Activated T-cell treated with anti-CD3 and anti-CD28 coated beads, Interleukin-2, amount 50 U/mL, for 72 hours (primary cell): Measurements from ENCODE around the gene CD320. TPM values are rescaled to one million over a fixed set of nuclear protein-coding genes. Genes with fewer than 3 reads are reported as not detected.
A peak's percentile ranks its signal among the peaks of the same experiment; 100 is the strongest.

Experiments used
- ATAC-seq, 2 donors: fragments of 150-1000 bp; cut with Tn5 transposase; replicated peaks in 1 of 2; 2 replicates each; pipeline ENCODE4 v1.10.0; 2021; ENCODE audit warnings: moderate library complexity in 2 of 2, mild to moderate bottlenecking in 1 of 2
- DNase-seq, 2 donors: peaks; one replicate each; pipeline ENCODE4 v3.0.0; 2021 to 2022; ENCODE audit warnings: mixed read lengths in 1 of 2
- H3K27ac Mint-ChIP-seq: one replicate; pipeline ENCODE4 v1.8.0; 2022; ENCODE audit warnings: mild to moderate bottlenecking, moderate library complexity, mixed read lengths
- H3K27me3 Mint-ChIP-seq: one replicate; pipeline ENCODE4 v1.8.0; 2022; ENCODE audit warnings: low read depth, mixed read lengths
- H3K36me3 Mint-ChIP-seq, 2 donors: one replicate each; pipeline ENCODE4 v1.8.0; 2022; ENCODE audit warnings: mixed read lengths in 2 of 2, mild to moderate bottlenecking in 1 of 2; ENCODE audit not compliant: insufficient read depth in 2 of 2
- H3K4me1 Mint-ChIP-seq: one replicate; pipeline ENCODE4 v1.8.0; 2022; ENCODE audit warnings: low read depth, mixed read lengths
- H3K4me3 Mint-ChIP-seq, 2 donors: one replicate each; pipeline ENCODE4 v1.8.0; 2022; ENCODE audit warnings: mild to moderate bottlenecking in 2 of 2, mixed read lengths in 2 of 2, moderate library complexity in 2 of 2
- H3K9me3 Mint-ChIP-seq, 2 donors: one replicate each; pipeline ENCODE4 v1.8.0; 2022; ENCODE audit warnings: mixed read lengths in 2 of 2
- total RNA-seq, 2 donors: library from RNA; stranded (reverse); gene quantifications; one replicate each; pipeline ENCODE4 v1.2.3, GENCODE V29; 2022

Gene CD320
- total RNA-seq, 2 donors from 2014 or later = 32.0 to 38.9 TPM

DNA sequence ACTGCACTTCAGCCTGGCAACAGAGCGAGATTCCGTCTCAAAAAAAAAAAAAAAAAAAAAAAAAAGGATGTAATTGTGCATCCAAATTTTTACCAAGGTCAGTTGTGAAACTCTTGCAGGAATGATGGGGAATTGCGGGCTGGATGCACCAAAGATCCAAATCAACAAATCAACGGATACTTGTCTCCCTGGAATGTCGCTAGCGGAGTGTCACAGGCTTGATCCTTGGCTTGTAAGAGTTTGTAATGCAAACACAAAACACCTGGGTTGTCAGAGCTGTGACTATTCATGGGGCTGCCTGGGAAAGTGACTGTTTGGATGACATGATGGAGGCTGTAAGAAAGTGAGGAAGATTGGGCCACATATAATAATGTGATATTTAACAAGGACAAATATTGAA is 30.7 kb upstream of the CD320 start:
- Mint-ChIP-seq H3K4me3 (no peak overlapping the region), H3K27ac (no peak overlapping the region), H3K4me1 (peaks cover 11% of the 10 kb centered on the region), H3K36me3 (no peaks in the 10 kb centered on the region), H3K9me3 (no peaks in the 10 kb centered on the region), H3K27me3 (peaks cover 44% of the 10 kb centered on the region)
- DNase-seq (no peak), ATAC-seq (no peak)

DNA sequence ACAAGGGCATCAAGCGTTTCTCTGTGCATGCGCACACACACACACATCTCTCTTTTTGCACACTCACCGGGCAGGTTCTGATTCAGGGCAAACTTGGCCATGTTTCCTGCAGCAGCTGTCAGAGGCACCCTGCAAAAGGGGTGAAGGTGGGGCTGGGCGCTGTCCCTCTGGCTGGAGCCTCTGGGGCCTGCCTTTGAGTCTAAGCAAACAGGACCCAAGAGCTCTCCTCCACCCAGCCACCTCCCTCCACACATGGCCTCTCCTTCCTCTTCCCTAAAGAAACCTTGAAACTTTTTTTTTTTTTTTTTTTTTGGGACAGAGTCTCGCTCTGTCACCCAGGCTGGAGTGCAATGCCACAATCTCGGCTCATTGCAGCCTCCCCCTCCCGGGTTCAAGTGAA is 29.6 kb upstream of the CD320 start:
- Mint-ChIP-seq H3K27me3 (peaks cover 36% of the 10 kb centered on the region), H3K36me3 (no peaks in the 10 kb centered on the region), H3K27ac (no peak overlapping the region), H3K4me1 (peaks cover 6% of the 10 kb centered on the region), H3K4me3 (no peak overlapping the region), H3K9me3 (no peaks in the 10 kb centered on the region)
- ATAC-seq (no peak), DNase-seq (no peak)

DNA sequence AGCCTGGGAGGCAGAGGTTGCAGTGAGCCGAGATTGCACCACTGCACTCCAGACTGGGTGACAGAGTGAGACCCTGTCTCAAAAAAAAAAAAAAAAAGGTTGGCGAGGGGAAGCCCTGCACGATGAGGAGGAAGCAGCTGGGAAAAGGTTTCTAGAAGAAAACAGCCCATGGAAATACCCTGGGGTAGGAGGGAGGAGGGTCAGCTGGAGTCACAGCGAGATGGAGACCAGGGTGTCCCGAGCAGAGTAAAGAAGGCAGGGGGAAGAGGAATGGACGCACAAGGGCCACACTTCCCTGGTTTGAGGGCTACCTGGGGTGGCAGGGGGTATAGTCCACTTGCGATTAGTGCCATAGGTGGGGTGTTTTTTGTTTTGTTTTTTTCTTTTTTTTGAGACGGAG is 28.5 kb upstream of the CD320 start:
- Mint-ChIP-seq H3K9me3 (no peaks in the 10 kb centered on the region), H3K36me3 (no peaks in the 10 kb centered on the region), H3K4me1 (peaks cover 6% of the 10 kb centered on the region)

DNA sequence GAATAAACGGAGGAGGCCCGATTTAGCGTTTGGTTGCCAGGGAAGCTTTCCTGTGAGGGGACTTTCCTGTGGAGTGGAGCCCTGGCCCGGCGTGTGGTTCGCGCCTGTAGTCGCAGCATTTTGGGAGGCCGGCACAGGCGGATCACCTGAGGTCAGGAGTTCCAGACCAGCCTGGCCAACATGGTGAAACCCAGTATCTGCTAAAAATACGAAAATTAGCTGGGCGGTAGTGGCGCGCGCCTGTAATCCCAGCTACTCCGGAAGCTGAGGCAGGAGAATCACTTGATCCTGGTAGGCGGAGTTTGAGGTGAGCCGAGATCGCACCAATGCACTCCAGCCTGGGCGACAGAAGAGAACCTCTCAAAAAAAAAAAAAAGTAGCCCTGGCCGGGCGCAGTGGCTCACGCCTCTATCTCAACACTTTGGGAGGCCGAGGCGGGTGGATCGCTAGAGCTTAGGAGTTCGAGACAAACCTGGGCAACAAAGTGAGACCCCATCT is 28.0 kb upstream of the CD320 start:
- H3K27me3 Mint-ChIP-seq = peaks cover 36% of the 10 kb centered on the region
- no peak for DNase-seq

More for the DNA sequence above, 28.5 kb upstream of the CD320 start:
- DNase-seq = no peak
- H3K27ac Mint-ChIP-seq = no peak overlapping the region
- ATAC-seq = no peak
- H3K27me3 Mint-ChIP-seq = peaks cover 36% of the 10 kb centered on the region
- no peak overlapping the region for H3K4me3 Mint-ChIP-seq

DNA sequence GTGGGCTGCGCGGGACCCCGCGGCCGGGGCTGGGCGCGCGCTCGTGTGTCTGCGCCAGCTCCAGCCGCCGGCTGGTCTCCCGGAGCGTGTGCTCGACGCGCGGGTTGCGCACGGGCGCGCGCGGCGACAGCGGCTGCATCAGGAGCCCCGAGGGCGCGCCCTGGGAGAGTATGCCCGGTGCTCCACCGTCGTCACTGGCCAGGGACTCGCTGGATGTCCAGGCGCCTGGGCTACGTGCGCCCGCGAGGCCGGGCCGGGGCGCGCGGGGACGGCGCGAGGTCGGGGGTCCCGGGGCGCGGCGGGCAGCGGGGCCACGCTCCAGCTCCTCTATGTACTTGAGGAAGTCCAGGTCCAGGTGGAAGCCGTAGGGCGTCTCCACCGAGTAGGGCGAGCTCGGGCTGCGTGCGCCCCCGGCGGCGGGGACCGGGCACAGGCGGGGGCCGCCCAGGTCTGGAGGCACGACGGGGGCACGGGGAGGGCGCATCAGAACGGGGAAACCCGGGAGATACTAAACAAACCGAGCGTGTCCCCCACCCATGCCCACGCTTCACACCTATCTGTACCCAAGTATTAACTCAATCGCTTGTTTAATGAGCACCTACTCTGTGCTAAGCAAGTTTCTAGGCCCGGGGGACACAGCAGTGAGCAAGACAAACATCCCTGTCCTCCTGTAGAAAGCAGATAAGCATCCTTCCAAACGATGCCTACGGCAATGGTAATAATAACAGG is 27.3 kb upstream of the CD320 start:
- ATAC-seq (peak; percentile 76), DNase-seq (peak; percentile 52 to 58)
- Mint-ChIP-seq H3K4me1 (peaks cover 6% of the 10 kb centered on the region), H3K9me3 (no peaks in the 10 kb centered on the region), H3K36me3 (no peaks in the 10 kb centered on the region), H3K27ac (no peak overlapping the region), H3K27me3 (peaks cover 31% of the 10 kb centered on the region), H3K4me3 (peak overlapping the region; percentile 62 to 68)

More for the DNA sequence above, 28.0 kb upstream of the CD320 start:
- Mint-ChIP-seq H3K36me3 (no peaks in the 10 kb centered on the region), H3K4me3 (peak overlapping the region; percentile 62 to 68), H3K9me3 (no peaks in the 10 kb centered on the region), H3K4me1 (peaks cover 6% of the 10 kb centered on the region), H3K27ac (no peak overlapping the region)
- ATAC-seq = no peak

DNA sequence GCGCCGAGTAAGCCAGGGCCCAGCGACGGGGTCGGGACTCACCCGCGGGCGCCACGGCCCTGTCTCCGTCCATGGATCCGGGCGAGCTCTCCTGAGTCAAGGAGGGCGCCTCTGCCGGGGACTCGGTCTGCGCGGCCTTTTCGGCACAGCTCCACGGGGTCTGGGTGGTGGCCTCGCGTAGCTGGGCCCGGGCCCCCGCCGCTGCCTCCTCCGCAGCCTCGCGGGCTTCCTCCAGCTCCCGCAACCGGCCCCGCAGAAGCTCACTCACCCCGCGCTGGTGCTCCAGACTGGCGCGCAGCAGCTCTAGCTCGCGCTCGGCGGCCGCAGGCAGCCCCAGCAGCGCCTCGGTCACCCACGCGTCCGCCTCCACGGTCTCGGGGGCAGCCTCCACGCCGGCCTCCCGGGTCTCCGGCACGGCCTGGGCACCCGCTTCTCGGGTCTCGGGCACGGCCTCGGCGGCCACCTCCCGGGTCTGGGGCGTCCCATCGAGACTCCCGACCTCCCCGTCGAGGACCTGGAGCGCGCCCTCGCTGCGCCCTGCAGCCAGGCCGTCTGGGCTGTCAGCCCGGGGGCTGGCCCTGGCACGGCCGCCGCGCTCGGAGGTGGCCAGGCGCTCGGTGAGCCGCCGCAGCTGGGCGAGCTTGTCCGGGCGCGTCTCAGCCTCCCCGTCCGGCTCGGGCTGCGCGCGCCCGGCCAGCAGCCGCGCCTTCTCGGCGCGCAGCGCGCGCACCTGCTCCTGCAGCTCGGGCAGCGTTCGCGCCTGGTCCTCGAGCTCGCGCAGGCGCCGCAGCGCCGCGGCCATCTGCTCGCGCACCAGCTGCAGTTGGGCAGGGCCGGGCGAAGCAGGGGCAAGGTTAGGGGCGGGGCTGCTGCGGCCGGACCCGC is 26.5 kb upstream of the CD320 start:
- ATAC-seq (peak; percentile 78 to 80), DNase-seq (peak; percentile 60 to 64)
- Mint-ChIP-seq H3K9me3 (no peaks in the 10 kb centered on the region), H3K27me3 (peaks cover 27% of the 10 kb centered on the region), H3K4me1 (peaks cover 6% of the 10 kb centered on the region), H3K36me3 (no peaks in the 10 kb centered on the region), H3K4me3 (peak overlapping the region in 1 of 2 donors; percentile 62), H3K27ac (no peak overlapping the region)

DNA sequence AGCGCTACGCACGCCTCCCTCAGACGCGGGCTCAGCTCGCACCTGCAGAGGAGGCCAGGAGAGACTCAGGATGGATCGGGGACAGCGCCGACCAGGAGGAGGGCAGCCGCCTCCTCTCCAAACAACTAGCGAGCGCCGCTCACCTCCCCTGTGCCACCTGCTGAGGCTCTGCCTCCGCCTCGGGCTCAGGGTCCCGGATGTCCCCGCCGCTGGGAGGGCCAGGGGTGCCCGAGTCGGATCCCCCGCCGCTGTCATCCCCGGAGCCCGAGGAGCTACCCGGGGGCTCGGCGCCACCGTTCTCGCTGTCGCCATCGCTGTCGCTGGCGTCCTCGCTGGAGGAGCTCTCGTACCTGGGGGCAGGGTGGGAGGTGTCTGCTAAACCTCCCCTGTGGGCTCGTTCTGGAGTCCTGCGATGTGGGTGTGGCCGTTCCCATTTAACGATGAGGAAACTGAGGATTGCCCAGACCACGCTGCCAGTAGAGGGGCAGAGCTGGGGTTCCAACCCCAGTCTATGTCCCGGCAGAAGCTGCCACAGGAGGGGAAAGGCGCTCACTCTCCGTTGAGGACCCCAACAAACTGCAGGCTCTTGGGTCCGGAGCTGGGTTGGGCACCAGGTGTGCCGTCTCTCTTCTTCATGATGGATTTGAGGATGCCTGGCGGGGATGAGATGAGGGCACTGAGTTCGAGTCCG is 25.8 kb upstream of the CD320 start:
- H3K27ac Mint-ChIP-seq = no peak overlapping the region
- ATAC-seq (no peak), DNase-seq (no peak)
- H3K4me1 Mint-ChIP-seq = peaks cover 6% of the 10 kb centered on the region
- no peaks in the 10 kb centered on the region for H3K36me3 Mint-ChIP-seq
- H3K9me3 Mint-ChIP-seq = no peaks in the 10 kb centered on the region
- H3K4me3 Mint-ChIP-seq = peak overlapping the region; percentile 43 to 54
- H3K27me3 Mint-ChIP-seq = peaks cover 27% of the 10 kb centered on the region

DNA sequence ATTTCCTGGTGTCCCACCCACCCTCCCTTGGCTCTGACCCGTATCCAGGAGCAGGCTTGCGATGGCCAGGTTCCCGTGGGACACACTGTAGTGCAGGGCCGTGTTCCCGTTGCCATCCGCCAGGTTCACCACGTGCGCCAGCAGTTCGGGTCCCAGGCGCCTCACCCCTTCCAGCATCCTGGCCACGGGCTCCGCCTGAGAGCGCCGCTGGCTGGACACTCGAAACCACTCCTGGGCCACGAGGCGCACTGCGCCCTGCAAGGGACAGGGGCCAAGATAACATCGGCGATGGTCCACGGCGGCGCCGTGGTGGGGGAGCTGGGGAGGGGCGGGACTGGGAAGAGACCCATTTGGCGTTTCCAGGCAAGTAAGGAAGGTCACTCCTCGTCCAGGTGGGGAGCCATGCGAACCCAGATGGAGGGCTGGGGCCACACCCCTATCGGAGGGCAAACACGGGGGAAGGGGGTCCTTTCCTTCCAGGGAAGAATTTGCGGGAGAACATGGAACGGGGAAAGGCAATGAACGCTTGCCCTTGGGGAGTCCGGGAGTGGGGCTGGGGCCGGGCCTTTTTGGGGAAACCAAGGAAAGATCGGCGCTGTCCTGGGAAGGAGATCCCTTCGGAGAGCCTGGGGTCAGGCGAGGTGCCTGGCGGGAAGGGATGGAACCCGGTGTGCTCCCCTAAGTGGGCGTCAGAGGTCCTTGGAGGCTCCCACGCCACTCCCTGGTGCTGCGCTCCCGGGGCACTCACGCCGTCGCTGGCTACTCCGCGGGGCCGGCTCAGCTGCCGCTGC is 25.0 kb upstream of the CD320 start:
- Mint-ChIP-seq H3K9me3 (no peaks in the 10 kb centered on the region), H3K36me3 (no peaks in the 10 kb centered on the region), H3K27me3 (peaks cover 23% of the 10 kb centered on the region), H3K4me3 (peak overlapping the region in 1 of 2 donors; percentile 39), H3K4me1 (peaks cover 6% of the 10 kb centered on the region), H3K27ac (no peak overlapping the region)
- DNase-seq = no peak
- ATAC-seq = no peak

DNA sequence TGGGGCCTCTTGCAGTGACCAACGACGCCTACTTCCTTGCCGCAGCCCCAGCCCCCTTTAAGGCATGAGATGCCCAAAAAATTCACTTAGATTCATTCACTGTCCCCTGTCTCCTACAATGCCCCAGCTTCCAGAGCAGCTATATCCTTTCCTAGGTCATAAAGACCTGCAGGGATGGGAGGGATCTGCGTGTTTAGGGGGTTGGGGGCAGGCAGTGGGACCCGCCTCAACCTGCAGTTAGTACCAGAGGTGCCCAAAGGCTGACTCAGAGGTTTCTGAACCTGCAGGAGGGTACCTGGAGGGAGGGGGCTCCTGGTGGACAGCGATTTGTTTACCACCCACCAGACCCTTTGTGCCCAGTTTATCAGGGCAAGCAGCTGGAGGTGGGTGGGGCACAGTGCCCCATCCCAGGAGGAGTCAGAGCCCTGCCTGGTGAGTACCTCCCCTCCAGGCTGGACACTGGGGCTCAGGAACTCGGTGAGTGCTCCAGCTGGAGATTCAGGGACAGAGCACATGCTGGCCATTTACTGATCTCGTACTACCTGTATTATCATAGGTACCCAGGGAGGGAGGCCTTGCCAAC is 23.2 kb upstream of the CD320 start:
- no peak overlapping the region for H3K27ac Mint-ChIP-seq
- H3K9me3 Mint-ChIP-seq = no peaks in the 10 kb centered on the region
- ATAC-seq = no peak
- DNase-seq = no peak
- peaks cover 8% of the 10 kb centered on the region for H3K27me3 Mint-ChIP-seq
- no peaks in the 10 kb centered on the region for H3K36me3 Mint-ChIP-seq
- peaks cover 6% of the 10 kb centered on the region for H3K4me1 Mint-ChIP-seq
- H3K4me3 Mint-ChIP-seq = no peak overlapping the region

DNA sequence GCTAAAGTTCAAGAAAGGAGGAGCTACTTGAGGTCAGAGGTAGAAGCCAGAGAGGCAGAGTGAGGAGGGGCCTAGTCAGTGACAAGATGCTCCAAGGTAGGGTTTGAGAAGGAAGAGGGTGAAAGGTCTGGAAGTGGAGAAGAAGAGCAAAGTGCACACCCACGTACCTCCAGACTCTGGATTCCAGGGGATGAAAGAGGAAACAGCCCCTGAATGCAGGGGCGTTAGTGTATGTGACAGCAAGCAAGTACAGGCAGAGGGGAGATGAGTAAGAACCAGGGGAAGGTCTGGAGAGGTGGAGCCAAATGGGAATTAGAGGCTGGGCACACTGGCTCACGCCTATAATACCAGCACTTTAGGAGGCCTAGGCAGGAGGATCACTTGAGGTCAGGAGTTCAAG is 21.8 kb upstream of the CD320 start:
- no peaks in the 10 kb centered on the region for H3K4me1 Mint-ChIP-seq
- H3K4me3 Mint-ChIP-seq = no peak overlapping the region
- no peaks in the 10 kb centered on the region for H3K9me3 Mint-ChIP-seq
- H3K27ac Mint-ChIP-seq = no peak overlapping the region
- ATAC-seq (no peak), DNase-seq (no peak)
- H3K27me3 Mint-ChIP-seq = no peaks in the 10 kb centered on the region
- no peaks in the 10 kb centered on the region for H3K36me3 Mint-ChIP-seq

DNA sequence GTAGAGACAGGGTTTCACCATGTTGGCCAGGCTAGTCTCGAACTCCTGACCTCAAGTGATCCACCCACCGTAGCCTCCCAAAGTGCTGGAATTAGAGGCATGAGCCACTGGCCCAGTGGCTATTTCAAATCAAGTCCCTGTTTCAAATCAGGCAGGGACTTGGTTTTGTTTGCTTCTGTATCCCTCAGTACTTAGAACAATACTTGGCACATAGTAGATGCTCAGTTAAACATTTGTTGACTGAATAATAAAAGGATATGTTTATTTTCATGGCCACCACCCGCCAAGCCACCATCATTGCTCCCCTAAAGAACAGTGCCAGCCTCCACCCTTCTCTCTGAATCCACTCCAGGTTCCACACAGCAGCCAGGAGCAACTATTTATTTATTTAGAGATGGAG is 17.3 kb upstream of the CD320 start:
- Mint-ChIP-seq H3K27ac (no peak overlapping the region), H3K36me3 (peaks cover 6 to 14% of the 10 kb centered on the region in 2 donors), H3K27me3 (no peaks in the 10 kb centered on the region), H3K9me3 (no peaks in the 10 kb centered on the region), H3K4me3 (no peak overlapping the region), H3K4me1 (peaks cover 14% of the 10 kb centered on the region)
- ATAC-seq (no peak), DNase-seq (no peak)
